H1 (cell line): ENCODE measurements around the gene NR3C1. TPM values are rescaled to one million over a fixed set of nuclear protein-coding genes. Genes with fewer than 3 reads are reported as not detected.

Source experiments
- CTCF ChIA-PET: fragments of 300-600 bp; sonication (Branson Sonifier 250); formaldehyde crosslinking; loops from one replicate; lab custom pipeline; 2021; ENCODE audit not compliant: partially characterized antibody; lab: Charles Lee
- POLR2A ChIA-PET: fragments of 300-600 bp; sonication (Branson Sonifier 250); formaldehyde crosslinking; loops from one replicate; lab custom pipeline; 2021; ENCODE audit warnings: inconsistent platforms; ENCODE audit not compliant: partially characterized antibody; lab: Charles Lee
- DNase-seq, 2 experiments: peaks; one replicate each; pipeline versions ENCODE4 v3.0.0 to v3.0.0-alpha.2; 2010 to 2022; ENCODE audit warnings: low spot score in 2 of 2, low read depth in 1 of 2, mixed read lengths in 1 of 2
- FAIRE-seq: peaks from 2 replicates; lab custom pipeline; 2011; peaks lifted over from hg19 to GRCh38; lab: Jason Lieb, UNC
- H2AFZ ChIP-seq: 2 replicates; pipeline ENCODE4 v1.8.1; 2012; ENCODE audit warnings: low read length, inconsistent platforms
- H2AK5ac ChIP-seq: 2 replicates; pipeline ENCODE4 v1.6.1; 2013; ENCODE audit warnings: low read depth, low read length
- H2BK120ac ChIP-seq: replicated peaks from 2 replicates; pipeline ENCODE3; 2013; ENCODE audit warnings: low read depth, low read length, inconsistent platforms
- H2BK12ac ChIP-seq: 2 replicates; pipeline ENCODE4 v1.6.1; 2013; ENCODE audit warnings: low read depth, low read length
- H2BK15ac ChIP-seq: 2 replicates; pipeline ENCODE4 v1.6.1; 2013; ENCODE audit warnings: low read length
- H2BK20ac ChIP-seq: 2 replicates; pipeline ENCODE4 v1.6.1; 2013; ENCODE audit warnings: low read length
- H2BK5ac ChIP-seq: 2 replicates; pipeline ENCODE4 v1.6.1; 2013; ENCODE audit warnings: low read depth, low read length
- H3K14ac ChIP-seq: 2 replicates; pipeline ENCODE4 v1.6.1; 2013; ENCODE audit warnings: inconsistent platforms; ENCODE audit not compliant: insufficient read length
- H3K18ac ChIP-seq: 2 replicates; pipeline ENCODE4 v1.6.1; 2013; ENCODE audit warnings: low read length; ENCODE audit errors: extremely low read depth
- H3K23ac ChIP-seq: 2 replicates; pipeline ENCODE4 v1.6.1; 2013; ENCODE audit warnings: inconsistent platforms; ENCODE audit not compliant: insufficient read length
- H3K23me2 ChIP-seq: 2 replicates; pipeline ENCODE4 v1.6.1; 2013; ENCODE audit warnings: low read depth, low read length
- H3K27ac ChIP-seq: 2 replicates; pipeline ENCODE4 v1.6.1; 2011; ENCODE audit warnings: low read depth, low read length, inconsistent platforms
- H3K27me3 ChIP-seq, 4 experiments: replicated peaks in 1 of 4; 1 replicate in 1 of 4; 2 replicates in 3 of 4; pipeline versions ENCODE4 v1.6.1 to v1.8.1; 2011 to 2013; ENCODE audit warnings: low read length in 3 of 4, mild to moderate bottlenecking in 3 of 4, inconsistent platforms in 2 of 4, mixed read lengths in 2 of 4, moderate library complexity in 1 of 4; ENCODE audit not compliant: control insufficient read depth in 3 of 4, insufficient read depth in 3 of 4; ENCODE audit errors: extremely low read depth in 1 of 4
- H3K36me3 ChIP-seq, 4 experiments: 2 replicates each; pipeline versions ENCODE4 v1.6.1 to v1.8.1; 2011 to 2013; ENCODE audit warnings: mild to moderate bottlenecking in 4 of 4, low read length in 3 of 4, moderate library complexity in 2 of 4, control low read depth in 1 of 4, inconsistent platforms in 1 of 4; ENCODE audit not compliant: insufficient read depth in 4 of 4, control insufficient read depth in 2 of 4
- H3K4ac ChIP-seq: replicated peaks from 2 replicates; pipeline ENCODE3; 2013; ENCODE audit warnings: low read length, low read depth, mixed read lengths, inconsistent platforms; ENCODE audit not compliant: insufficient read length
- H3K4me1 ChIP-seq, 4 experiments: replicated peaks in 1 of 4; 1 replicate in 1 of 4; 2 replicates in 3 of 4; pipeline versions ENCODE4 v1.6.1 to v1.8.1; 2011 to 2013; ENCODE audit warnings: low read length in 3 of 4, inconsistent platforms in 2 of 4, mixed read lengths in 1 of 4; ENCODE audit not compliant: insufficient read depth in 4 of 4, control insufficient read depth in 3 of 4
- H3K4me2 ChIP-seq, 2 experiments: 2 replicates each; pipeline versions ENCODE4 v1.6.1 to v1.8.1; 2011 to 2013; ENCODE audit warnings: low read depth in 2 of 2, low read length in 2 of 2, control low read depth in 1 of 2, inconsistent platforms in 1 of 2, mild to moderate bottlenecking in 1 of 2; ENCODE audit not compliant: insufficient read depth in 1 of 2
- H3K4me3 ChIP-seq, 4 experiments: fragments of 200-600, 300-600 bp in 1 of 4; sonication (generic), shearing (Covaris generic), sonication (Bioruptor Twin) in 1 of 4; 2 replicates each; pipeline versions ENCODE4 v1.5.1 to v1.8.1; 2011 to 2016; ENCODE audit warnings: low read length in 4 of 4, low read depth in 3 of 4, control low read depth in 2 of 4, inconsistent platforms in 2 of 4, mild to moderate bottlenecking in 2 of 4, mixed read lengths in 1 of 4, moderate library complexity in 1 of 4; ENCODE audit not compliant: insufficient read depth in 2 of 4; ENCODE audit errors: extremely low read depth in 1 of 4
- H3K56ac ChIP-seq: replicated peaks from 2 replicates; pipeline ENCODE3; 2013; ENCODE audit warnings: low read depth, mild to moderate bottlenecking, mixed read lengths, low read length, inconsistent platforms; ENCODE audit not compliant: insufficient read length
- H3K79me1 ChIP-seq: 2 replicates; pipeline ENCODE4 v1.6.1; 2013; ENCODE audit warnings: low read depth, low read length, control low read depth
- H3K79me2 ChIP-seq, 2 experiments: 2 replicates each; pipeline versions ENCODE4 v1.6.1 to v1.8.1; 2012 to 2013; ENCODE audit warnings: low read length in 2 of 2, mild to moderate bottlenecking in 2 of 2, inconsistent platforms in 1 of 2; ENCODE audit not compliant: insufficient read depth in 2 of 2, control insufficient read depth in 1 of 2
- H3K9ac ChIP-seq, 4 experiments: replicated peaks in 1 of 4; 1 replicate in 1 of 4; 2 replicates in 3 of 4; pipeline versions ENCODE4 v1.6.1 to v1.8.1; 2011 to 2013; ENCODE audit warnings: low read depth in 3 of 4, low read length in 3 of 4, control low read depth in 2 of 4, mild to moderate bottlenecking in 2 of 4, moderate library complexity in 2 of 4, inconsistent platforms in 1 of 4; ENCODE audit errors: extremely low read depth in 1 of 4
- H3K9me3 ChIP-seq, 2 experiments: 2 replicates each; pipeline versions ENCODE4 v1.6.1 to v1.8.1; 2012 to 2013; ENCODE audit warnings: mild to moderate bottlenecking in 2 of 2, moderate library complexity in 2 of 2, control low read depth in 1 of 2, inconsistent platforms in 1 of 2, low read depth in 1 of 2, low read length in 1 of 2, mixed read lengths in 1 of 2; ENCODE audit not compliant: insufficient read depth in 2 of 2
- H4K20me1 ChIP-seq, 2 experiments: replicated peaks in 1 of 2; 2 replicates each; pipeline versions ENCODE3 to v1.8.1; 2011 to 2013; ENCODE audit warnings: inconsistent platforms in 2 of 2, low read length in 2 of 2, mild to moderate bottlenecking in 1 of 2; ENCODE audit not compliant: insufficient read depth in 2 of 2, control insufficient read depth in 1 of 2
- H4K5ac ChIP-seq: 2 replicates; pipeline ENCODE4 v1.6.1; 2013; ENCODE audit warnings: low read length, low read depth, mixed read lengths, inconsistent platforms; ENCODE audit not compliant: insufficient read length
- H4K8ac ChIP-seq: 2 replicates; pipeline ENCODE4 v1.8.0; 2013; ENCODE audit warnings: mild to moderate bottlenecking, moderate library complexity, low read length, inconsistent platforms; ENCODE audit not compliant: insufficient read depth; ENCODE audit errors: extremely low read depth
- H4K91ac ChIP-seq: replicated peaks from 2 replicates; pipeline ENCODE3; 2013; ENCODE audit warnings: low read length, mixed read lengths, inconsistent platforms; ENCODE audit not compliant: insufficient read length
- CBX5 ChIP-seq: fragments of 300-800, 300-1000 bp; sonication (generic); IDR thresholded peaks from 2 replicates; pipeline ENCODE4 v1.7.1; 2016; ENCODE audit warnings: antibody characterized with exemption, low read length, low read depth
- HDAC6 ChIP-seq: IDR thresholded peaks from one replicate; pipeline ENCODE4 v1.7.1; 2012; ENCODE audit warnings: low read depth, mild to moderate bottlenecking, inconsistent platforms, low read length, moderate library complexity
- TEAD4 ChIP-seq: IDR thresholded peaks from 2 replicates; pipeline ENCODE4 v1.6.1; 2012; ENCODE audit warnings: low read depth, low read length, inconsistent platforms, mixed read lengths
- WGBS, 2 experiments: shearing (Covaris generic) in 1 of 2; methylation state at CpG; one replicate each; pipeline versions ENCODE4 v1.1.6 to v1.1.7; 2013 to 2015; ENCODE audit warnings: low lambda C conversion rate in 2 of 2, mixed read lengths in 2 of 2, inconsistent platforms in 1 of 2, low coverage in 1 of 2, missing lambda C conversion rate in 1 of 2; ENCODE audit not compliant: insufficient replicate concordance in 2 of 2, insufficient coverage in 1 of 2, insufficient read length in 1 of 2; ENCODE audit errors: extremely low coverage in 1 of 2, missing lambda C conversion rate in 1 of 2; 5-methylcytosine and 5-hydroxymethylcytosine counted together
- polyA plus RNA-seq, 7 experiments: library from polyadenylated mRNA; depleted of rRNA in 3 of 7; stranded (reverse) in 5 of 7; unstranded in 2 of 7; fragments of >200 nt in 5 of 7; fragments of 200-250 nt in 2 of 7; gene quantifications; 1 replicate in 5 of 7; 2 replicates in 1 of 7; 4 replicates in 1 of 7; pipeline versions ENCODE4 v1.2.1 to v1.2.3, GENCODE V29; 2011 to 2013; ENCODE audit warnings: missing spikeins in 2 of 7, mixed read lengths in 2 of 7
- total RNA-seq: library from RNA; stranded (reverse); fragmentation: NEBNext Ultra II Directional; extraction: Animal tissue kit (Norgen Biotek cat#: 25700); gene quantifications from 2 replicates; pipeline ENCODE4 v1.2.1, GENCODE V29; 2021

The NR3C1 gene
- total and polyA plus RNA-seq, 2 of the 8 experiments (the other 6 are each of a cell fraction or from before 2014, with no cell fraction given) = 1.7 to 5.4 TPM

DNA sequence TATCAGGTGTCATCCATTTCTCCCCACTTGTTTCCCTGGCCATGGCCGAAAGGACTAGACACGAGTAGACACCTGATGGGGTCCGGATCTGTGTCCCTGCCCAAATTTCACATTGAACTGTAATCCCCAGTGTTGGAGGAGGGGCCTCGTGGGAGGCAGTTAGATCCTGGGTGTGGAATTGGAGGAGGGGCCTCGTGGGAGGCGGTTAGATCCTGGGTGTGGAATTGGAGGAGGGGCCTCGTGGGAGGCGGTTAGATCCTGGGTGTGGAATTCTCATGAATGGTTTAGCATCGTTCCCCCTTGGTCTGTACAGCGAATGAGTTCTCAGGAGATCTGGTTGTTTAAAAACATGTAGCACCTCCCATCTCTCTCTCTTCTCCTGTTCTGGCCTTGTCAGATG, 165.8 kb downstream of the NR3C1 start:
- Histone ChIP-seq H4K20me1 (no peaks in the 10 kb centered on the region), H3K14ac (no peak overlapping the region), H4K91ac (no peak overlapping the region), H3K9ac (no peak overlapping the region), H3K23ac (no peak overlapping the region), H2AK5ac (no peak overlapping the region), H3K56ac (no peak overlapping the region), H2BK5ac (no peak overlapping the region), H3K23me2 (no peaks in the 10 kb centered on the region), H3K4me2 (no peak overlapping the region), H2BK120ac (no peak overlapping the region), H2BK20ac (no peak overlapping the region), H3K4me3 (no peak overlapping the region), H3K27ac (no peak overlapping the region), H2BK15ac (no peak overlapping the region), H3K36me3 (no peaks in the 10 kb centered on the region), H4K8ac (no peak overlapping the region), H3K4me1 (peaks cover 0 to 5% (median 0%) of the 10 kb centered on the region in 4 experiments; a peak in 1 of 7 replicates), H2AFZ (no peak overlapping the region), H3K79me1 (no peaks in the 10 kb centered on the region), H3K9me3 (no peaks in the 10 kb centered on the region), H3K4ac (no peak overlapping the region), H3K27me3 (no peaks in the 10 kb centered on the region), H4K5ac (no peak overlapping the region), H2BK12ac (no peak overlapping the region), H3K18ac (no peak overlapping the region), H3K79me2 (no peaks in the 10 kb centered on the region)
- DNase-seq (no peak), FAIRE-seq (no peak)
- ChIA-PET POLR2A (no interaction called here), CTCF (no interaction called here)
- TF ChIP-seq CBX5 = no peak
- no peak for TF ChIP-seq TEAD4
- no peak for TF ChIP-seq HDAC6
- 89% methylated on average over 10 of the region's 10 CpGs; no CpG with 5 or more reads in 1 of the 2 experiments for WGBS, 2 experiments
